HG03045 (cell line): ENCODE data around the gene ETV7.
"Not testable (repeated sequence)": the region's sequence is repeated elsewhere in the genome, so short reads cannot be mapped to it uniquely, and the experiment has no call there.

Experiments
- ATAC-seq: cut with Tn5 transposase; IDR thresholded peaks from one replicate; pipeline ENCODE4 v1.9.1; 2021; ENCODE audit warnings: mild to moderate bottlenecking, moderate library complexity; ENCODE audit not compliant: unreplicated experiment

The ETV7 gene

GRCh38 chr6:36387440-36388303 lies at the start of gene ETV7:
Gene ETV7 (minus strand): TSS chr6:36387669. CDS start chr6:36387541, 128 bp downstream.
- no peak for ATAC-seq

- ATAC-seq, result no peak
Observed at GRCh38 chr6:36436466-36436865, 49.0 kb upstream of the ETV7 start.

GRCh38 chr6:36432151-36432671 lies 44.7 kb upstream of the ETV7 start:
- no peak for ATAC-seq

GRCh38 chr6:36431197-36431596 lies 43.7 kb upstream of the ETV7 start:
- ATAC-seq, result no peak

- no peak for ATAC-seq
Observed at GRCh38 chr6:36430351-36430750, 42.9 kb upstream of the ETV7 start.

- ATAC-seq, result no peak
Observed at GRCh38 chr6:36428911-36429310, 41.4 kb upstream of the ETV7 start.

- ATAC-seq, result no peak
Observed at GRCh38 chr6:36426622-36427021, 39.2 kb upstream of the ETV7 start.

- ATAC-seq, result peak; percentile 95
Observed at GRCh38 chr6:36423101-36423824, 35.8 kb upstream of the ETV7 start.

- ATAC-seq, result no peak
Observed at GRCh38 chr6:36422714-36423100, 35.2 kb upstream of the ETV7 start.

GRCh38 chr6:36419310-36419709 lies 31.8 kb upstream of the ETV7 start:
- ATAC-seq, result no peak

- ATAC-seq, result no peak
Observed at GRCh38 chr6:36418558-36418957, 31.1 kb upstream of the ETV7 start.

GRCh38 chr6:36414481-36414880 lies 27.0 kb upstream of the ETV7 start:
- no peak for ATAC-seq

GRCh38 chr6:36413489-36414480 lies 26.3 kb upstream of the ETV7 start:
- ATAC-seq, result no peak

GRCh38 chr6:36409718-36410117 lies 22.2 kb upstream of the ETV7 start:
- ATAC-seq, result not testable (repeated sequence)

- no peak for ATAC-seq
Observed at GRCh38 chr6:36404164-36404563, 16.7 kb upstream of the ETV7 start.

GRCh38 chr6:36402481-36402880 lies 15.0 kb upstream of the ETV7 start:
- ATAC-seq, result no peak

- ATAC-seq, result no peak
Observed at GRCh38 chr6:36399970-36400369, 12.5 kb upstream of the ETV7 start.

GRCh38 chr6:36392621-36393020 lies 5.2 kb upstream of the ETV7 start:
- no peak for ATAC-seq

GRCh38 chr6:36389353-36389752 lies 1.9 kb upstream of the ETV7 start:
- no peak for ATAC-seq

- no peak for ATAC-seq
Observed at GRCh38 chr6:36386495-36387439, 702 bp downstream of the ETV7 start.
